GM18519 (cell line): ENCODE data around the gene DTD1.

Experiments
- ATAC-seq: cut with Tn5 transposase; IDR thresholded peaks from one replicate; pipeline ENCODE4 v1.9.1; 2021; ENCODE audit warnings: mild to moderate bottlenecking, moderate library complexity; ENCODE audit not compliant: unreplicated experiment, low FRiP score

Gene DTD1

GRCh38 chr20:18698735-18699380, 111.0 kb downstream of the DTD1 start:
- no peak for ATAC-seq

GRCh38 chr20:18701969-18702368, 114.1 kb downstream of the DTD1 start:
- ATAC-seq: no peak

- no peak for ATAC-seq
Observed at GRCh38 chr20:18702736-18703135, 114.9 kb downstream of the DTD1 start.

GRCh38 chr20:18705490-18705889, 117.6 kb downstream of the DTD1 start:
- no peak for ATAC-seq

GRCh38 chr20:18705910-18706309, 118.1 kb downstream of the DTD1 start:
- no peak for ATAC-seq

GRCh38 chr20:18712131-18712530, 124.3 kb downstream of the DTD1 start:
- no peak for ATAC-seq

GRCh38 chr20:18712882-18713281, 125.0 kb downstream of the DTD1 start:
- no peak for ATAC-seq

GRCh38 chr20:18715564-18715963, 127.7 kb downstream of the DTD1 start:
- no peak for ATAC-seq

GRCh38 chr20:18717062-18717461, 129.2 kb downstream of the DTD1 start:
- ATAC-seq: no peak

GRCh38 chr20:18718129-18718528, 130.3 kb downstream of the DTD1 start:
- ATAC-seq: no peak

GRCh38 chr20:18719426-18719825, 131.6 kb downstream of the DTD1 start:
- ATAC-seq: no peak

GRCh38 chr20:18721551-18722115, 133.8 kb downstream of the DTD1 start:
- no peak for ATAC-seq

GRCh38 chr20:18722371-18722770, 134.5 kb downstream of the DTD1 start:
- no peak for ATAC-seq

GRCh38 chr20:18724077-18724476, 136.2 kb downstream of the DTD1 start:
- ATAC-seq: no peak

- no peak for ATAC-seq
Observed at GRCh38 chr20:18724788-18725464, 137.1 kb downstream of the DTD1 start.

- ATAC-seq: no peak
Observed at GRCh38 chr20:18727032-18727508, 139.2 kb downstream of the DTD1 start.

- peak; percentile 86 for ATAC-seq
Observed at GRCh38 chr20:18728165-18728869, 140.5 kb downstream of the DTD1 start.

GRCh38 chr20:18728870-18729224, 141.0 kb downstream of the DTD1 start:
- ATAC-seq: peak; percentile 3

GRCh38 chr20:18729231-18729825, 141.5 kb downstream of the DTD1 start:
- ATAC-seq: no peak

- no peak for ATAC-seq
Observed at GRCh38 chr20:18731940-18732339, 144.1 kb downstream of the DTD1 start.
